ENCODE measurements around the gene ANTXRL.
"Not testable (repeated sequence)": the region's sequence is repeated elsewhere in the genome, so short reads cannot be mapped to it uniquely, and the experiment has no call there.

Gene ANTXRL

DNA sequence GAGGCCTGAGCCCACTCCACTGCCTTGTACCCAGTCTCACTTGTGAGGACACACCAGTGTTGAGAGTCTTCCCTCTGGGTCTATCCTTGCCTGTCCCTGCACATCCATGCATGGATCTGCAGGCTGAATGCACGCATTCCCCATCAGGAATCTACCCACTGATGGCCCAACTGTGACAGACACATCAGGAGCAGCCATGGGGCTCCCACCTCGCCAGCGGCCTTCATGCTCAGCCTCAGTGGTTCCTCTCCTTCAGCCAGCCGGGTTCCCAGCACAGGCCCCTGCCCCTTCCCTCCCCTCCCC, 21.3 kb downstream of the ANTXRL start:
- no peak for DNase-seq (ENCODE audit: low read depth)

DNA sequence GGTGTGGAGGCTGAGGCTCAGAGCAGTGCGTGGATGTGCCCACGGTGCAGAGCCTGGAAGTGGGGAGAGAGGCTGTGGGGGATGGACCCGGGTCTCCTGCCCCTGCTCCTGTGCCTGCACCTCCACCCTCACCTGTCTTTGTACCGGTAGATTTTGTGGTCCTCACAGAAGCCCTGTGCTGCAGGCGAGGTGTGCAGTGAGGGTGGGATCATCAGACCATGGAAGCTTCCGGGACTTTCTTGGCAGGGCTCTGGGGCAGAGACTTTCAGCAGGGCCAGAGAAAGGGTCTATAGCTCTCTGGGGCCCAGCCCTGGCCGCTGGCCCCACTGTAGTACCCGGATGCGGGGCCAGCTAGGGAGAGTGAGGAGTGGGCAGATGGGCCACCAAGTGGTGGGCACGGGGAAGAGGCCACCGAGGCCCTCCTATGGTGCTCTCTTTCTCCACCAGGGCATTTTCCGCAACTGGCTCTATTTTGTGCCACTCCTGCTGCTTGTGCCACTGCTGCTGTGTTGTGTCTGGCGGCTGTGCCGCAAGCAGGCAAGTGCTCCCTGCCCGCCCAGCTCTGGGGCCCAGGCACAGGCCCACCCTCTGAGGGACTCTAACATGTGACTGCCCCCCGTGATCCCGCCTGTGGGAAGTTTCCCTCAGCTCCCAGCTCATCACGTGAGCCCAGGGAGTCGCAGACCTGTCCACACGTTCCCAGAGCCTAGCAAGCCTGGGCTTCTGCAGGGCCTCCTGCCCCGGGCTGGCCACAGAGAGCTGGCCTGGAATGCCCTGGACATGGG, 22.1 kb downstream of the ANTXRL start:
- no peak for DNase-seq (ENCODE audit: low read depth)

DNA sequence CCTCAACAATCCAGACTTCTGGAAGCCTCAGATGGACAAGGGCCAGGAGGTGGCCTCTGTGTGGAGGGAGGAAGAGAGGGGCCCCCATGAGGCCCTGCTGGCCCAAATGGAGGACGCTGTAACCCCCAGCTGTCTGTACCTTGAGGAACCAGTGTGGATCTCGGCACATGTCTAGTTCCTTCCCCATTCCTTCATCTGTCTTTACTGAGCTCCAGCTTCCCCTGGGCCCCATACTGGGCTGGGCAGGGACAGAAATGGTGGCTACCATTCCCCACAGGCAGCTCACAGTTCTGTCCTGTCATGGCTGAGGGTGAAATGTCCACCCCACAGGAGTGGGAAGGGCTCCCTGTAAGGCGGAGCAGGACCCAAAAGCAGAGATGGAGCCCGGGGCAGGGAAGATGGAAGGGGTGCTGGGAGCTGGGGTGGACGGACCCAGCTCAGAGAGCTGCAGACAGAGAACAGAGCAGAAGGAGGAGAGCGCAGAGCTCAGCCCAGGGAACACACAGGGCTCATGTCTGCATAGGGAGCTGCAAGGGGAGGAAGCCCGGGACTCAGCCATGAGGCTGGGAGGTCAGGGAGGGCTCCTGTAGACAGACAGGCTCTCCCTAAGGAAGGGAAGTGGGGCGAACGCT, 22.8 kb downstream of the ANTXRL start:
- no peak for DNase-seq (ENCODE audit: low read depth)

DNA sequence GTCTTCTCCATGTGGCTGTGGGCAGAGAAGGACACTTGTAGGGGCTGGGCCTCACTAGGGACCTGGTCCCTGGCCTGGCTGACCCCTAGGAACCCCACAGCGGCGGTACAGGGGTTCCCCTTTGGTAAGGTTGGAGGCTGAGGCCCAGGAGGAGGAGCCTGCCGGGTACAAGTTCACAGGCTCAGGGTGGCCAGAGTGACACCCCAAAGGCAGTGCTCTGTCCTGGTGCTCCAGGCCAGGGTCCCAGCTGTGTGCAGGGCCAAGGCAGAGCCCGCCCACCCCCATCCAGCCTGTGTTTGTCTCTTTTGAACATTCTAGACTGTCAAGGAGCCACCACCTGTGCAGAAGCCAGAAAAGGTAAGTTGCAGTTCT, 23.3 kb downstream of the ANTXRL start:
- DNase-seq (ENCODE audit: low read depth) = no peak

DNA sequence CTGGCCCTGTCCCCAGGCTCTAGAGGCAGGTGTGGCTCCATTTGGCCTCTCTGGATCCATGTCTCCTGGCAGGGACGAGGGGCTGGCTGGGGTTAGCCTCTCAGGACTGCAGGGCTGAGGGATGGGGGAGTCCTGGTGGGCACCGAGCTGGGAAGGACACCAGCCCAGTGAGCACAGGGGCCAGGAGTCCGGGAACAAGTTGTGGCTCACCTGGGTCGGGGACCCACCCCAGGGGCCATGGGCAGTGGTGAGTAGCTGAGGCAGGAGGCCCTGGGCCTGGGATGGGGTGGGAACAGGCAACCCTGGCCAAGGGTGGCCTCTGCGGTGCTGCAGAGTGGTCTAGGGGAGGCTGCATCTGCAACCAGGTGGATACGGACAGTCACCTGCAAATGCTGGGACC, 24.1 kb downstream of the ANTXRL start:
- no peak for DNase-seq (ENCODE audit: low read depth)

DNA sequence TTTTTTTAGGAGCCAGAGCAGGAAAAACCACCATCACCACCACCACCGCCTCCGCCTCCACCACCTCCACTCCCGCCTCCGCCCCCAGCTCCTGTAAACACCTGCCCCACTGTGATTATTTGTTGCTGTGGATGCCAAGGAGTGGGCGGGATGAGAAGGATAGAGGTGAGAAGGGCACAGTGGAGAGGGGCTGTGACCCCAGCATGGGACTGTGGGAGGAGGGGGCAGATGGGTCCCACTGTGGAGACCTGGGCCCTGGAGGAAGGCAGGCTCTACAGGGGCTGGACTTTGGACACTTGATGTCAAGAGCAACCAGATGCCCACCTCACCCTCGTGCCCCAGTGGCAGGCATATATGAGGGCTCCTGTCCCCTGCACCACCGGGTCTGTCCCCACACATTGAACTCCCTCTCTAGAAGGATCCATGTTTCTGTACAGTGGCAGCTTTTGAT, 24.7 kb downstream of the ANTXRL start:
- DNase-seq (ENCODE audit: low read depth) = no peak

DNA sequence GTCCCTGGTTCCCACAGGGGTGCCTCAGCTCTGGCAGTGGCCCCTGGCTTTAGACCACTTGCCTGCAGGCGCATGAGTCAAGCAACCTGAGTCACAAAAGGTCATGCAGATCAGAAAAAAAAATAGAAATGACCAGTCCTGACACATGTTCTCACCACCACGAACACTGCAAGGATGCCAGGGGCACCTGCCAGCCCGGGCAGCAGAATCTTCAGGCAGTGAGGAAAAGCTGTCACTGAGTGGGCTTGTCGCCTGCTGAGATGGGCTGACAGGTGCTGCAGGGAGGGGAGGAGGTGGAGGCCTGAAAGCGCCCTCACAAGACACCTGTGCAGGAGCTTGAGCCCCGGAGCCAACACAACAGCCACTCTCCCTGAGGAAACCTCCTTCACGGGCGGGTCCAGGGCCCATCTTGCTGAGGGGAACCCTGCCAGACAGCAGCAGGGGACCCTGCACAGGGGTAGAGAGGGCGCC, 25.2 kb downstream of the ANTXRL start:
- not testable (repeated sequence) for DNase-seq (ENCODE audit: low read depth)

DNA sequence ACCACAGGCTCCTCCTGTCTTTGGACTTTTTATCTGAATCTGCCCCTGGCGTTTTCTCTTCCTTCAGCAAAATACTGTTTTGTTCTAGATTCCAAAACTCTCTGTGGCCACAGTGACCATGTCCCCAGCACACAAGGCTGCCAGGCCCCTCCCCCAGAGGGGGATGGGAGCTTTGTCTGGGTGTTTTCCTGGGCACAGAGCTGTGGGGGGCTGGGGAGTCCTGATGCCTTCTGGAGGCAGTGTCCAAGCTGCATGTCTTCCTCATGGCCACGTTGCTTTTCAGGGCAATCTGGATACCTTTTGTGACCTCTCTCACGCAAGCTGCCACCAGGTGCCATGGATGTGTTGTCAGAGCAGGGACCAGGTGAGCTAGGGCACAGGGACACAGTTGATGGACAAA, 26.2 kb downstream of the ANTXRL start:
- DNase-seq (ENCODE audit: low read depth) = no peak

DNA sequence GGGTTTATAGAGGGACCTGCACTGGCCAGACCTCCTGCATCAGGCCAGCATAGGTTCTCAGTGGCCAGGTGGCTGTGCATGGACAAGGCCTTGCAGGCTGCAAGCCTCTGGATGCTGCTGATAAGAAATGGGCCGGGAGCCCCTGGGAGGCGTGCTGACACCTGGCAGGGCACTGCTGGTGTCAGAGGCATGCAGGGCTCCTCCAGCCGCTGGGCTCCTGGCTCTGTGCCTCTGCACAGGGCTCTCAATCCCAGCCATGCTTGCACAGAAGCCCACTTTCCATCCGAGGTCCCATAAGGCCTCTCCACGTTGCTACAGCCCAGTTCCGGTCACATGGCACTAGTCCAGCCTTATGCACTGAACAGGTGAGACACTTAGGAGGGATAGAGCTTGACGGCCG, 27.3 kb downstream of the ANTXRL start:
- no peak for DNase-seq (ENCODE audit: low read depth)

DNA sequence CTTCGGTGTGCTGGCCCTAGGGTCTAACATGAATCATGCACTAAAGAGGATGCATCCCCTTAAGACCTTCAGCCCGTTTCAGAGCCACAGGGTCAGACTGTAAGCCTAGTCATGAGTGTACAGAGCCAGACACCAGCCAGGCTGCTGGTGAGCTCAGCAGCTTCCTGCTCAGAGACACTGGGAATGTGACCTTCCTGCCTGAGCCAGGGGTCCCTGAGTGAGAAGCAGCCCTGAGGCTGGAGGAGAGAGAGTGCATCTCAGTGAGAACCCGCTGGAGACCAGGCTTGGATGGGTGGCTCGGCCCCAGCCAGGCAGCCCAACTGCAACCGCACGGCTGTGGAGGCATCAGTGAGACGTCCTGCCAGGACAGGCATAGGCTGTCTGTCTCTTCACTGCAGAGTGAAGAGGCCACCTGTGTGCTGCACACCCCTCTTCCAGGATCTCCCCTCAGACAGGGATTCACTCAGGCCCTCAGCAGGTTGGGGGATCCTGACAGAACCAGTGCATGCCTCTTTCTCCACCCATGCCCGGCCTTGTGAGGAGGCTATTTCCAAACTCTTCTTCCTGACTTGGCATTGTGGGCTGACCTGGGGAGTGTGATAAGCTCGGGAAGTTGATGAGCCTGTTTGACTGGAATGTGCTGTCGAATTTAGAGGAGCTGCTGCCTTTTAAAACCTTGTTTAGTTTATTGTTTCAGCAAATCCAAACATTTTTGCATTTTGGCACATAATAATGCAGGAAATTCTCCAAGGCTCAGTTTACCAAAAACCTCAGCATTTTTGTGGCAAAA, 28.5 kb downstream of the ANTXRL start:
- not testable (repeated sequence) for DNase-seq (ENCODE audit: low read depth)

DNA sequence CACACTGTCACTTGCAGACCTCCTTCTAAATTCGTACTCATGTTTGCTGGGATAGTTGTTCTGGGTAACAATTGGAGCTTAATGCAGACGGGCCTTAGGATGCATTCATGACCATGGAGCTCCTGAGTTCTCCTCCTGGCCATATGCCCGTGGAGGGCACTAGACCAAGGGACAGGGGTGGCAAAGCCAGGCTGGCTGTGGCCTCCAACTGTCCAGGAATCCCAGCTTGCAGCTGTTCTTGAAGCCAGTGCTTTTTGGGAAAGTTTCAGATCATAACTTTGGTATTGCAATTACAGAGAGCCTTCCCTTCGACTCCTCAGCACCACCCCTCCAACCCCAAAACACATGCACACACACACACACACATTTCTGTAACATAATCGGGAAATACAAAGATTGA, 30.6 kb downstream of the ANTXRL start:
- DNase-seq (ENCODE audit: low read depth) = no peak

DNA sequence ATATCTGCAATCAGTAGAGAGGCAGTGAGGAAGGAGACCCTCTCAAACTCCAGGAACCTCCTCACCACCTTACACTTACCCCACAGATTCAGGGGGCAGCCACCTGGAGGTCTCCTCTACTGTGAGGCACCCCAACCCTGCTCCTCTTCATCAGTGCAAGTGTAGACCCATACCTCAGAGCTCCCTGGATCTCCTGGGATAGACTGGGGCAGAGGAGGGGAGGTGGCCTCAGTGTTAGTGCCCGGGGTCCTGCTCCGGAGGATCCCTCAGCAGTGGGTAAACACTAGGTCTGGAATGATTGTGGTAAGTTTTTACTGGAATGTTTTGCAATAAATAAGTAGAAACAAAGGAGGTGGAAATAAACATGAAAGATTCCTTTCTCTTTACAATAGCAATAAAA, 31.1 kb downstream of the ANTXRL start:
- no peak for DNase-seq (ENCODE audit: low read depth)

DNA sequence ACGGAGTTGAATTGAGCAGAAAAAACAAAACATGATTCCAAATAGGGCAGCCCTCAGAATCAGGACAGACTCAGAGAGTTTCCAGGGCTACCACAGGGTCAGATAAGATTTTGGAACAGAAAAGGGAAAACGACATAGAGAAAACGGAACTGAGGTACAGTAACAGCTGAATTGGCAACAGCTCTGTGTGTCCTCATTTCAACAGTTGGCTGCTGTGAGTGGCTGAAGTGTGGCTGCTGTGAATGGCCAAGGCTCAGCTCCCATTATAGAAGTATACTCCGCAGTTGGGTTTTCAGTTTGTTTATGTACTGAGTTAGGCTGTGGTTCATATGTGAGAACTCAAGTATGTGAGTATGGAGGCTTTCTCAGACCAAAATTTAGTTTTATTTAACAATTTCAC, 32.0 kb downstream of the ANTXRL start:
- no peak for DNase-seq (ENCODE audit: low read depth)

DNA sequence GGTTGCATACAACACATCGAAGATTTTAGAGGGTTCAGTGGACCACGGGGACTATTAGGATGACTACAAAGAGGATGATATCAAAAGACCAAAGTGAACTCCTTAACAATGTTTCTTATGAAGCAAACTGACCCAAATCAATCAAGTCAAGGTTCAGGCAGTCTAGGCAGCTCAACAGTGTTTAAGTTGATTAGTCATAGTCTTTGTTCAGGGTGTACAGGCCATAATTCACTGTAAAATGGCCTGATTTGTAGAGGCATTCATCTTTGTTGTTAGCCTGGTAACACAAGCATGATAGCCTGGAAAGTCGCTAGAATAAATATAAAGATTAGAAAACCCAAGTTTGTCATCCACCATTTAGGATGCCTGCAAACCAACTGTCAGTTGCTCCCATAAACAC, 32.6 kb downstream of the ANTXRL start:
- no peak for DNase-seq (ENCODE audit: low read depth)

DNA sequence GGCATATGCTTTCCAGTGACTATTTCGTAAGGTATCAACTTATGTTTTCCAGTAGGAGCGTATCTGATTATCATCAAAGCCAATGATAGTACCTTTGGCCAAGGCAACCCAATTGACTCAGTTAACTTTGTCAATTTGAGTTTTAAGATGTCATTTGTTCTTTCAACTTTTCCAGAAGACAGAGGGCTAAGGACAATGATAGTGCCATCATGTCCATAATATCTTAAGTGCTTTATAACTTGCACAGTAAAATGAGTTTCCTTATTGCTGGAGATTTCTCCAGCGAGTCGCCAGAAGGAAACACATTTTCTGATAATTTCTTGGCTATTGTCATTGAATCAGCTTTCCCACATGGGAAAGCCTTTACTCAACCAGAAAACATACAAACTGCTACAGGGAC, 35.0 kb downstream of the ANTXRL start:
- DNase-seq (ENCODE audit: low read depth) = no peak

DNA sequence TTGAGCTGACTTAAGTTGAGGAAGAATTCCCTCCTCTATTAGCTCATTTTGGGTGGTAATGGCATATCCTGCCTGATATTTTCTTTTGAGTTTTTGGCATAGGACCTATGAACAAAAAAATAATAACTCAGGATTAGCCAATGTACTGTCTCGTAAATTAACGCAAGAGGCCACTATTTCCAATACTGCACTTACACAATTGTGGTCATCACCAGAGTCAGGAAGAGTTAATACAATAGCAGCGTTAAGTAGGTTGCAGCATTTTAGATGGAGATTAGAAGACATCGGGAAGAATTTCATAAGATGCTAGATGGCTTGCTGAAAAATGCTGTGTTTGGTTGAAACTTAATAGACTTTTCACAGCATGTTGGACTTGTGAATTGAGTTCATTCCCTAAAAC, 36.4 kb downstream of the ANTXRL start:
- no peak for DNase-seq (ENCODE audit: low read depth)

DNA sequence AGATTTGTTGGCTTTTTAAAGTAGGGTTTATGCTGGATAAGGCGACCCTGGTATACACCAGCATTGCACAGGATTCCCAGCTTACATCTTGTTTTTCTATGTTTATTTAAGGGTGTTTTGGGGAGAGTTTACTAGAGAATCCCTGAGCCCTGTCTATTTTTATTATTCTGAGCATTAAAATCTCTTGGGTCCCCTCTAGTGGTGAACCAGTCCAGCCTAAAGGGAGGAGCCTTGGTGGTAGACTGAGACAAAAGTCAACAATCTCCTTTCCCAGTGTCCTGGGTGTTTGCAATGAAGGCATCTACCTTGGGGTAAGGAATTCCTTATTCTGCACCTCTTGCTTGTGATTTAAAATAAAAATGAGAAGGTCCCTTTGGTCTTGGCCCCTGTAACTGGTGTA, 38.2 kb downstream of the ANTXRL start:
- DNase-seq (ENCODE audit: low read depth) = no peak

DNA sequence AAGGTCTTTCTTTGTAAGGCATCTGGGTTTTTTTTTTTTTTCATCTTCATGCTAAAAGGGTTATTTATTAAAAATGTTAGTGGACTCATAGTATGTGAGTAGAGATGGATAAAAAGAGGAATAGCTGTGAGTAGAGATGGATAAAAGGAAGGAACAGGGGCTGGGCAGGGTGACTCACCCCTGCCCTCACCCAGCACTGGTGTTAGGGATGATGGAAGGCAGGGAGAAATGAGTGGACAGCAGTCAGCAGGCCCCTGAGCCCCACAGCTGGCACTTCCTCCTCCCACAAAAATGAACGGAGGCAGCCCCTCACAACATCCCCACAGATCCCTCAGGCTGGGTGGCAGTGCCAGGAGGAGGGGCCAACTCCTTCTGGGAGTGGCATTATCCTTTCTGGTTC, 39.3 kb downstream of the ANTXRL start:
- DNase-seq (ENCODE audit: low read depth) = no peak

DNA sequence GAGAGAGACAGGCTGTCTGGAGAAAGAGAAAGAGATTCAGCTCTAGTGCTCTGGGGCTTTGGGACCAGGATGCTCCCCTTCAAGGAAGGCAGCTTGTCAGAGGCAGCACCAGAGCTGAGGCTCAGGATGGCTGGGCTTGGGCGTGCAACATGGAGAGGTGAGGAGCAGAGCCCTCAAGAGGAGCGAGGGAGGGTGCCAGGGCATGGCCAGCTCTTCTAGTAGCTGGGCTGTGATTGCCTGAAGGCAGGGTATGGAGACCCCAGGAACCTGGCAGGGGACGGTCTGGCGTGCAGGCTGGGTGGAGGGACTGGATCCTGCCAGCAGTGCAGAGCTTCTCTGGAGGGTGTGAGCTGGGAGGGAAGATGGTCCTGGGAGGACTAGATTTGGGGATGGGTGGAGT, 40.2 kb downstream of the ANTXRL start:
- DNase-seq (ENCODE audit: low read depth) = no peak

DNA sequence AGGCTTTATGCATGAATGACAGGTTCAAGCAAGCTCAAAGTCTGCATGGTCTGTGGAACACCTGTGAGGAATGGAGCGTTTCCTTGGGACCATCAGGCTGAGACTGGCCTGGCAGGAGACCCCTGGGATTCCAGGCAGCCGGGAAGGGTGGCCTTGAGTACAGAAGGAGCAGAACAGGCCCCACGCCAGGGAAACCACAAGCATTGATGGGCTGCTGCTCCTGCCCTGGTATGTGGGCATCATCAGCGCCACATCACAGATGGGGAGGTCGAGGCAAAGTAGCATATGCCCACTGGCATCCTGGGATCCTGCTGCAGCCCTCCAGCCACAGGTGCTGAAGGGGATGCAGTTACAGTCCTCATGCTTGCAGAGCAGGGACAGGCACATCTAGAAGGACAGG, 40.9 kb downstream of the ANTXRL start:
- DNase-seq (ENCODE audit: low read depth) = no peak

DNA sequence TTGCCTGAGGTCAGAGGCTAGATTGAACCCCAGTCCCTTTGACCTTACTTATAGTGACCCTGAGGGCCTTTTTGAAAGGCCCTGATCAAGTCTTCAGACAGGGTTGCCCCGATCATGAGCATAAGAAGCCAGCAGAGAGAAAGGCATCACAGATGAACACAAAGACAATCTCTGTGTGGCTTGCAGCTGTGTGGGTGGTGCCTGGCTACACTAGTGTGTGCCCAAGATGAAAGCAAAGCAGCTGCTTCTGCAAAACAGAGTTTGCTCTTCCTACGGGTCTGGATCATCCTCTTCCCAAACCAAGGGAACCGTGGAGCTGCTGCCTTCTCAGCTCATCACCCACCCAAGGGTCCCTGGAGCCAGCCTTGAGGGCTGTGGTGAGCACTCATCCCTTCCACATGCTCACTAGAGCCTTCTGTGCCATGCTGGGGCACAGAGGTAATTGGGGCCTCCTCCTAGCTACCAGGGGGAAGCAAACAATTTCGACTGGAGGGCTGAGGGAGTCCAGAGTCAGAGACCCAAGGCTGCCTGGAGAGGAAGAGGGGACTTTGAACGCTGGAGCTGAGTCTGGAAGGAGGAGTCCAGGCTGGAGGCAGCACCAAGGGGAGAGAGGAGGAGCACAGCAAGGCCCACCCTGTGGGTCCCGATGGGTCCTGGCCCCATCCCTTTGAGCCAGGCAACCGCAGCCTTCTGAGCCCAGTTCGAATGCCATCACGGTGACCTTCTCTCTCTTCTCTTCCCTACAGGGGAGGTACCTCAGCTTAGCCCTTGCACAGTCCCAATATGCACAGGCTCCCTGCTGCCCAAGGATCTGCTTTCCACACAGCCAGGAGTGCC, 42.3 kb downstream of the ANTXRL start:
- DNase-seq (ENCODE audit: low read depth) = no peak

DNA sequence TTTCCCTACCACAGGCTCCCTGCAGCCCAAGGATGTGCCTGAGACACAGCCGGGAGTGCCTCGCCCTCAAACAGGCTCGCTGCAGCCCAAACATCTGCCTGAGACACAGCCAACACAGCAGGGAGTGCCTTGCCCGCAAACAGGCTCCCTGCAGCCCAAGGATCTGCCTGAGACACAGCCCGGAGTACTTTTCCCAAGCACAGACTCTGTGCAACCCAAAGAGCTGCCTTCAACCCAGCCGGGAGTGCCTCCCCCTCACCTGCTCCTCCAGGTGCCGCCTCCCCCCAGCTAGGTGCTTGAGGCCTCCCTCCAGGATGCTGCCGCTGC, 42.9 kb downstream of the ANTXRL start:
- no peak for DNase-seq (ENCODE audit: low read depth)

DNA sequence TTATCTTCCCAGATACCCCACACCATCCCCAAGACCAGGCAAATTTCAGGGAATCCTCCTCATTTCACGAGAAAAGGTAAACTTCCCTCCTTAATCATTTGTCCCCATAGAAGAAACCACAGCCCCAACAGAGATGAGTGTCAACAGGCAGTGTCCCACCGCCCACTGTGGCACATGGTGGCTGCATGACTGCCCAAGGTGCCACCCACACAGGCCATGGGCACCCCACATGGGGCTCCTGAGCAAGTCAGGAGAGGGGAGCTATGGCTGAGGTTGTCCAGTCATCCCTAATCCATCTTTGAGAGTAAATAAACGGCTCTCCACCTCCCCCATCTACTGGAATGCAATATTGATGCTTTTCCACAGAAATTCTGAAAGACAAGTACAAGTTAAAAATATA, 44.1 kb downstream of the ANTXRL start:
- DNase-seq (ENCODE audit: low read depth) = no peak
